HG03159 (cell line): Measurements from ENCODE around the gene PTPRD.

Experiments
- ATAC-seq: cut with Tn5 transposase; IDR thresholded peaks from one replicate; pipeline ENCODE4 v1.9.1; 2021; ENCODE audit warnings: mild to moderate bottlenecking, moderate library complexity; ENCODE audit not compliant: unreplicated experiment

PTPRD gene

DNA sequence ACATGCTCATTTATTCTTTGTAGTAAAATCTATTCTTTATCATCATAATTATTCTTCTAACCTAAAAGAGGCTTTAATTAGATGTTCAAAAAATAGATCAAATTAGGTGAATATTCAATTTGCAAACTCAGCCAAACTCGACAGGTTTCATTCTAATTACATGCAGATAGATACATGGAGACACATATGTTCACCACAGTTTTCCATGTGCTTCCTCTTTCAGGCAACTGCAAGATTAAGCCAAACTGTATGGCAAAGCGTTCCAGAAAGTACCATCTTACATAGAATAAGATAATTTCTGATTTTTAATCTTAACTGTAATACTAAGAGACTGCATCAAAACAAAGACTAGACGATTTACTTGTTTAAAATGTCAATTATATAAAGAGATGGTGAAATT is 1944.6 kb downstream of the PTPRD start:
- ATAC-seq, result no peak

DNA sequence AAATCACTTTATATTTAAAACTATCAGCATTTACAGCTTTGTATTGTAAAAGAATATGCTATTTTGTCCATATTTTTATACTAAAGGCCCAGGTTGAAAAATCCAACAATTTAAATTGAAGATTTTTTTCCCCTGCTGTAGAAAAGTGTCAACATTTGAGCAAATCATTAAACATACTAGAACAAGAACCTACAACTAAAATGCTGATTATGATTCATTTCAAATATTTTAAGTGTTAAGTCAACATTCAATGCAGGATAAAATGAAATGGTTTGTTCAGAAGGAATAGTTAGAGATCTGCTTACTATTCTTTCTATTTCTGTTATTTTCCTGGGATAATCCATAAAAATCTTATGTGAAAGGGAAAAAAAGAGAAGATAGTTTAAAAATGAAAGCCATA is 1946.7 kb downstream of the PTPRD start:
- ATAC-seq, result no peak

DNA sequence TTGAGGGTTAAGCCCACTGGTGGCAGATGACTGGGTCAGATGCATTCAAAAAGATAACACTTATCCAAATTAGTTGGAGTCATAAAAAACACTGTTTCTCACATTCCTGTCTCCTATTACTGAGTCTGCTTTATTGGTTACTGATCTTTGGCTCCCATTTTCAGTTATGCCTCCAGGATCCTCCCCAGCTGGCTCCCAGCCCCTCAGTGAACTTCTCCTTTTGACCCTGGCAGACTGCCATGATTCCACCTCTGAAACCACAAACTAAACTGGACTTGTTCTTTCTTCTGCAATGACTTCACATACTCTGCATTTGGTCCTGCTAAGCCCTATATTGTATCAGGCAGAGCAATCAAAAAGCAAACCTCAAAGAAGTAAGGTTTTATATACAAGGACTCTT is 1952.4 kb downstream of the PTPRD start:
- ATAC-seq, result no peak

DNA sequence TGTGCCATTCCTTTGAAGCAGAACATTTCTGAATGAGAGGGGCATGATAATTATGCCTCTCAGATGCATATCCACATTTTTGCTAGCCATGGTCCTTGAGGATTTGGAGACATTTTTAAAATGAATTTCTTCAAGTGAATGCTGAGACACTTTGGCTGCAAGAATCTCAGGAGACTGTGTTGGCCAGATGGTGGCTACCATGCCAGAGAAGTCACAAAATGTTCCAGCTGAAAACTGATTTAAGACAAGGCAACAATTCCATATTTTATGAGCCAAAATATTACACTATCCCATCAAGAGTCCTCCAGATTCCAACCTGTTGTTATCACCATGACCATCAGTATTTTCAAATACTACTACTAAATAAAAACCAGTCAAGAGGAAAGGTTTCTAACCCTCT is 1953.7 kb downstream of the PTPRD start:
- no peak for ATAC-seq

DNA sequence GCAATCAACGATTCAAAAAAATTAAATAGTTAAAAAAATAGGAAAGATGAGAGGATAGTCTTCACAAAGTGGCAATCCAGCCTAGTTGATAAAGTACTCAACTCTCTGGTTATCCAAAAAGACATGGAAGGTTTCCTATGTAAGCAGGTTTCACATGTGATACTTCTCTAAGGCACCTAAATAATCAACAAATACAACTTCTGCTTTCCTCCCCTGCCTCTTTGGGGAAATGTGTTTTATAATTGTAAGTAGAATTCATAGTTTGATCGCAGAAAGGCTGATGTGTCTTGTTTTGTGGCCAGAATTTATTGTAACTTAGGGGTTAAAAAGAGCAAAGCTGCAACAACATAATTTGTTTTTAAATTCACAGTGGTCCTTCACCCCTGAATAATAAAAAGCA is 1957.7 kb downstream of the PTPRD start:
- no peak for ATAC-seq

DNA sequence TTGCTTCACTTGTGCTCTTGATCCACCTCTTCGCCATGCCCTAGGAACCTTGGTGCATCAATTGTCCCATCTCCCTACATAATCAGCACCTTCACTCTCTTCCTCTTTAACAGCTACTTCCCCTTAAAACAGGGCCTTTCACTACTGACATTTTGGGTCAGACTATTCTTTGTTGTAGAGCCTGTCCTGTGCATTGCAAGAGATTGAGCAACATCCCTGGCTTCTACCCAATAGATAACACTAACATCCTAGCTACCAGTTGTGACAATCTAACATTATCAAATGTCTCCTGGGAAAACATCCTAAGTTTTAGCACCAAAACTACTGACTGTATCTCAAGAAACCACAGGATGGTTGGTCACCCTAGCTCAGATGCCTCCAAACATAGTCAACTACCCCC is 1958.9 kb downstream of the PTPRD start:
- ATAC-seq, result no peak

DNA sequence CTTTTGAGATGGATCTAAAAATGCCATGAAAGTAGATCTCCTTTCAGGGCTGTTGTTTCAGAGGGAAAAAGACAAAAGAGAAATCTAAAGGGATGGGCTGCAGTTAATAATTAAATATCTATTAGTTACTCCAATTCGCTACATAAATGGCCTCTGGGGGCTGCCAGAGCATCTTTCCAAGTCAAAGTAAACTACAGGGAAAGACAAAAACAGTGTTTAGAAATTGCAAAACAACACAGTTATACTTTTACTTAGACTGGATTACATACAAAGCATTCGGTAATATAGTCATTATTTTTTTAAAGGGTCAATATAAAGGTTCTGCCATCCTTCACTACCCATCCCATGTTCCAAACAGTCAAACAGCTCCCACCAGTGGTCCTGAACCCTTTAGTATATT is 1959.7 kb downstream of the PTPRD start:
- ATAC-seq, result no peak

DNA sequence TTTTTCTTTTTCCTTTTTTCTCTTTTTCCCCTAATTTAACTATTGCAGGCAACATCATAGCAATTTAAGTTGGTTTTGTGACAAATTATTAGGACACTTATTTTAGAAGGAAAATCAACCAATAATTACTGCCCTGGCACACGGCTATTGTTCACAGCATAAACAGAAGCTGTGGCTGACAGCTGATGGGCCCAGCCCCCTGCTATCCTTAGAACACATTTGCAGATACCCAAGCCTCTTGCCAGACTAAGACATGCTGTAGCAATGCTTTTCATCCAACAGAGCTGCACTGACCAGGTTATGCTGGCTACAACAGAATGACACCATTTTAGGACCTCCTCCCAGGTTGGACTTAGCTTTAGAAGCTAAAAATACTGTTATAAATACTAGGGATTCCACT is 1960.5 kb downstream of the PTPRD start:
- ATAC-seq, result no peak

DNA sequence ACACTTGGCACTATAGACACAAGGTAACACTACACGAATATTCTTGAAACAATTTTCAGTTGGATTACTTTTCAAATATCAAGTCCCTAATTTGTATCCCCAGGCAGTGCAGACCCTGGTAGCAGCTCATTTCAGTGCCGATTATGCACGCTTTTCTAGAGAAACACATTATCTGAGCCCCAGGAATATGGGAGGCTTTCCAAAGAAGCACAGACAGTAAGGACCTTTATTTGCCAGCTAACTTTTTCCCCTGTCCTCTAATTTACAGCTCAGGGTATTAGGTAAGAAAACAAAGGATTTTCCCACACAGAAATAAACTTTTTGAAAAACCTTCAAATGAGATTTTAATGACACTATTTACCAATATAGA is 1961.0 kb downstream of the PTPRD start:
- ATAC-seq, result no peak

DNA sequence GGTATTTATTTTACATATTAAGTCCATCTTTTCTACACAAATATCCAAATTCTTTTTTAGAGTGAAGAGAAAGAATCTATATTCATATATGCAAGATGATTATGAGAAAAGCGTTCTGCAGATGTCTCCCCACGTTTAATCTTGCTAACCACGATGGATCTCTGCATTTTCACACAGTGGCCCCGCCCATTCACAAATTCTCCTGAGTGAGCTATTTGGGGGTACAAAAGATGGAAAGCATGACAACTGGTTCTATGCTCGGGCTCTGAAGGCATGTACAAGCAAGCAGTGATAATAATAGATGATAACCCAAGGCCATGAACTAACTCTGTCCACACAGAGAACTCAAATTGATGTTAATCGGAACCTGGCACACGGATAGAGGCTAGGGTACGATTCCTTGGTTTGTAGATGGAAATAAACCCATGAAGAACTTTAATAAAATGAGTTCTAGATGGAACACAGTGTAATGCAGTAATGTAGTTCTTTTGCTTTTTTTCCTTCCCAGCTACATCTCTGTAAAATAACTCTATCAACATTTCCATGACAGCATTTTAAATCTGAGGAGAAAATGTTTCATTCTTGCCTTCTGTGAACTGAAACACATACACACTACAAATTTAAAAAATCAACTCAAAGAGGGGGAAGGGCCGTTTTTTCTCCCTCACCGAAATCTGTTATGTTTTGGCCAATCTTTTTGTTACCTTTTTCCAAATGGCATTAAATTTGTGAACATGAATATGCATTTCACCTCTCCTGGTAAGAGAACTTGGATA is 1961.5 kb downstream of the PTPRD start:
- ATAC-seq, result no peak

DNA sequence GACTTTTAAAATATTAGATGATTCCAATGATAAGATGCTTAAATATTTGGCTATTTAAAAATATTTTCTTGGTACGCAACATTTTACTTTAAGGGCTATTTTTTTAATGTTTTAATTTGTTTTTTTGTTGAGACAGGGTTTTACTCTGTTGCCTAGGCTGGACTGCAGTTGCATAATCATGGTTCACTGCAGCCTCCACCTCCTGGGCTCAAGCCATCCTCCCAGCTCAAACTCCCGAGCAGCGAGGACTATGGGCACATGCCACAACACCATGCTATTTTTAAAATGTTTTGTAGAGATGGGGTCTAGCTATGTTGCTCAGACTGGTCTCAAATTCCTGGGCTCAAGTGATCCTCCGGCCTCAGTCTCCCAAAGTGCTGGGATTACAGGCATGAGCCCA is 1963.0 kb downstream of the PTPRD start:
- ATAC-seq, result no peak

DNA sequence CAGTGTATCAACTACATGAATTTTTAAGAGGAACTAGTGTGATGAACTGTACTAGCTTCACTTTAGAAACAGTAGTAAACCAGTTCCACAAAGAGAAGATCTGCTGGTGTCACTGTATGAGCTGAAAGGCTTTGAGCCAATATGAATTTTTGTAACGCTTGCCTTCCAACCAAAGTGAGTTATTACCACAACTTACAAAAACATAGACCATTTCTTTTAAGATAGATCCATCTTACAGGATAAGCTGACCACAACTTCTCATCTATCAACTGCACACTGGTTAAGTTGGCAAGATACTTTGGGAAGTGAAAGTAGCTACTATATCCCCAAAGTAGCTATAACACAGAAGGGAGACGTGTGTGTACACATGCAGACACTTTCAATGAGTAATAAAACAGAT is 1963.6 kb downstream of the PTPRD start:
- ATAC-seq, result no peak

DNA sequence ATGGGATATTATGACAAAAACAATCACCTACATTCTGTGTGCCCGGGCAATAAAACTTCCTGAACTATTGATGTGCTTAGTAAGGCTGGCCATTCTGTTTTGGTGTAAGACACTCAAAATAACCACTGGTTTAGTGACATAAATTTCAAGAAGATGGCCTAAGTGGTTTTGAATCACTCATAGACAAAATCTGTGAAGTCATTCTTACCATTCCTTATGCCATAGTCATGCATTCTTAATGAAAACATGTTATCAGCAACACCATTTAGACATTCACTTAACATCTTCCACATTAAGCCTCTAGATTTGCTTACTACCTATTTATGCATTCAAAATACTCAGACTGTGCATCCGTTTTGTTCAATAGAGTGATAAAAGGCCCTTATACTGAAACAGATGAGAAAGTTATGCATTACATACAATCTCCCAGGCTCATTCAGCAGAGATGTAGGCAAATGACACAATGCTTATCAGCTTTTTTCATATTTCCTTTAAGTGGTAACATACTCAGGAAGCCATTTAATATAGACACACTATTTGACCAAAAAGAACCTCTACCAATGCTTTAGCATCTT is 1964.4 kb downstream of the PTPRD start:
- no peak for ATAC-seq

DNA sequence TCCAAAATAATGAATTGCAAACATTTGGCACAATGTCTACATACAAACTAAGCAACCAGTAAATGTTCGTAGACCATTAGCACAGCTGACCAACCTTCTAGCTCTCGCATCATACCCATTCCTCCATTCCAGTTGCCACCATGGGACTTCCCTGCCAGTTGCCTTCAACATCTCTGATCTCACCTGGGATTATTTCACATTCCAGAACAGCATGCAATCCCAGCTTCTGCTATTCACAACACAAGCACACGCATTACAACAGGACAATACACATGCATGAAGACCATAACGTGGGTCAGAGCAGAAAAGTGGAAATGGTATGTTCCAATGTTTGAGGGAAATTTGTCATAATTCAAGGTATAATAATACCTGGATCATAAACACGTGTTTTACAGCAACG is 1965.0 kb downstream of the PTPRD start:
- no peak for ATAC-seq

DNA sequence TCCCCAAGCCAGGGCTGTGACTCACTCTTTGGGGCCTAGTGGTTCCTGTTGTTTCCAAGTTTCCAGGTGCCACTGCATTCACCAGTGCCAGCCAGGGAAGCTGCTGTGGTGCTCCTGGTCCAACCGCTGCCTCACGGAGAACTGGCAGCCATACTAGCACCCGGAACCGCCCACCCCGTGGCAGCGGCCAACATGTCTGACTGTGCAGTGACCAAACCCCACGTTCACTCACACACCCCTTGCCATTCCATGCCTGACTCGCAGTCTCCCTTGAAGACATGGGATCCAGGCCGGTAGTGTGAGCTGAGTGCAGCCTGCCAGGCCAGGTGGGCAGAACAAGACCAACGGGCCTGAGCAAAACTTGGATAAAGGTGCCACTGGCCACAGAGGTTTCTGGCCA is 1968.2 kb downstream of the PTPRD start:
- ATAC-seq, result no peak

DNA sequence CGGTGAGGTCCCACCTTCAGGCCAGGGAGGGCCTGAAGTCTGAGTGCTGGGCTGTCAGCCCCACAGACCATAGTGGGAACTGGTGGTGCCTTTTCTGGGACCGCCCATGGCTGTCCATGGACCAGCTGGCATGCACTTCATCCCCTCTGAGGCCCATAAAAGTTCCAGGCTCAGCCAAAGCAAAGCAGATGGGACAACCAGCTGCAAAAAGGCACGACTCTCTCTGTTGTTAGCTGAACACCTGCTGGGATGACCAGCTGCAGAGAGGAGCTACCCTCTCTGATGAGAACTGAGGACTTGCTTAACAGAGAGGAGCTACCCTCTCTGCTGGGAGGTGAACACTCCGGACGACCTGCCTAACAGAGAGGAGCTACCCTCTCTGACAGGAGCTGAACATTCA is 1968.9 kb downstream of the PTPRD start:
- no peak for ATAC-seq

DNA sequence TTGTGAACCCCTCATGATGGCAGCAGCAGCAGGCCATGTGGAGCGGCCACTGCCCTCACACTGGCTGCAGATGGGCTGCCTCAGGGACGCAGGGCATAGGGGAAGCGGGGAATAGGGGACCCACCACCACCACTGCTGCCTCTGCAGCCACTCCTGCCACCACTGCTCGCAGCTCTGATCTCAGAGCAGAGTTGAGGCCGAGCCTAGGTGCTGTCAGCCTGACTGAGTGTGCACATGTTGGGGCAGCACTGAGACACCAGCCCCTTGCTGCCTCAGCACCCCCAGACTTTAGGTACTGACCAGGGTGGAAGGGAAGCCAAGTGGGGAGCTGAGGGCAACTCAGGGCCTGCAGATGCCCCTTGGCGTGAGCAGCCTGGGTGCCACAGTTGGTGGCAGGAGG is 1969.3 kb downstream of the PTPRD start:
- no peak for ATAC-seq

DNA sequence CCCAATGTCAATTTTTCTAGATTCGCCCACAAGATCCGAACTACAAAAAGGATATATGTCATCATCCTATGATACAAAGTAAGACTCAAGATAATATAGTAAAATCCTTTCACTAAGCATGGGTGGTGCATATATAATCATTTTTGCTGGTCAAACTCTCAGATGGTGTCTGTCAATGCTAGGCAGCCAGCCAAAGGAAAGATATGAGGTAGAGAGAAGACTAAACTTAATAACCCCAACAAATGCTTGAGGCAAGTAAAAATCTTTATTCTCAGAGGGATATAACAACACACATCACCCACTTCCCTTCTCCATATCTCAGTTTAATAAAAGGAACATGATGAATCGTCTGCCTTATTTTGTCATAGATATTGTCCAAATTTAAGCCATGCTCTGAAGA is 1972.0 kb downstream of the PTPRD start:
- ATAC-seq, result no peak

DNA sequence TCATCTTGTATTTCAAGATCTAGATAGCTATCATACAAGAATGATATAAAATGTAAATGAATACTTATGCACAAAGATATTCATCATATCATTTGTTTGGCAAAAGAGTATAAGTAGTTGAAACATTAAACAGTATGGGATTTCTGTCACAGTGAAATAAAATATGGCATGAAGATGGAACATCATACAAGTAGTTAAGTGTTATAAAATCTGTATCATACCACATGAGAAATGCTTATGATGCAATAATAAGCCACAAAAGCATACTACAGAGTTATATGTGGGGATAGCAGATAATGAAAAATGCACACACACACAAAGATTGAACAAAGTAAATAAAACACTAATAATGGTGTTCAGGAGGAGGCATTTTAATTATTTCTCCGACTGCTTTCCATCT is 1975.2 kb downstream of the PTPRD start:
- no peak for ATAC-seq

DNA sequence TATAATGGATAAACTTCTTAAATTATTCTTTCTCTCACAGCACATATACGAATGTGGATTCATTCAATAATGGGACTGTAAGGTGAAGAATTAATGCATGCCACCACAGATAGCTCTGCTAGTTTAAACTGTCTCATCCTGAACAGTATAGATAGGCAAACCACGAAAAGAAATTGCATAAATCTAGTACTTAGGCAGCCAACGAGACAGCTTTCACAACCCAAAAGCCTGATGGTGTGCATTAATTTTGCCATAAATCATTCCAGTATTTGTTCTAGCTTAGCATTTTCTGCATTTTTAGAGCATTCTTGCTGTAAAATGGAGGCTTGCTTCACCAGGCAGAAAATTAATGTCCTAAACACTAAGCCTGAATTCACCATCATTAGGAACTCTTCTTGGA is 1979.0 kb downstream of the PTPRD start:
- ATAC-seq, result no peak

DNA sequence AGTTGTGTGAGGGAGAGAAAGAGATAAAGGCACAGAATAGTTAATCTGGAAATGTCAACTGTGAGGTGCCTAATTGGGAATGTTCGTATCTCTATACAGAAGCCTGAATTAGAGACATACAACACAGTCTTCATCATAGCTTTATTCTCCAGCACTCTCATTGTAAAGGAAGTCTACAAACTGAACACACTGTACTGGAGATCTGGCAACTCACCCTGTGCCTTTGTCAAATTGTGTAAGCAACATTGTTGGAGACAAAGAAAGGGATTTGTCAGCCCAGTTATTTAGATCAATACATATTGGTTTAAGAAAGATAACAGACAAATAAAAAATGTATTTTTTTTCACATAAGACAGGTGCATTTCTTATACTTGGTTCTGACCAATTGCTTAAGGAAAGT is 1980.3 kb downstream of the PTPRD start:
- no peak for ATAC-seq

DNA sequence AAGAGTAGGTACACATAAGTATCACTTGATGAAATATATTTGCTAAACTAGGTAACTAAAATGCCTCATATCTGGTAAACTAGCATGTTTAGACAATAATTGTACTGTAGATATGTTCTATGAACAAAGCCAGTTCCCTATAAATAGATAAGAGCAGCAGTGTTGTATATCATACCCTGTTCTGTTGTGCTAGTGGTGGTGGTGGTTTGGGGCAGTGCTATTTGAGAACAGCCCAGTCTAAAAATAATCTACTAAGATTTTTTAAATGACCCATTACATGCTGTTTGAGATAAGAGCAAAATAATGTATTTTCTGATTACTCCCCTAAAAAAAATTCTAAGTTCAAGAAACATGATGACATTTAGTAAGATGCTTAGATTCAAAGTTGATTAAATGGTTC is 1984.0 kb downstream of the PTPRD start:
- ATAC-seq, result no peak
